Stimulated activated naive B cell treated with anti-CD40 and anti-IgM and Interleukin-4, amounts not matched to agents 10 μg/mL and 1 μg/mL and 100 μg/mL, for 72 hours (primary cell): ENCODE results near the gene SF3A1.

Experiments used
- ATAC-seq, 2 donors: fragments of 150-1000 bp; cut with Tn5 transposase; replicated peaks; 2 replicates each; pipeline ENCODE4 v1.10.0; 2021; ENCODE audit warnings: moderate library complexity in 1 of 2
- DNase-seq: peaks from one replicate; pipeline ENCODE4 v3.0.0; 2021
- H3K27ac Mint-ChIP-seq: one replicate; pipeline ENCODE4 v1.8.0; 2022; ENCODE audit warnings: mild to moderate bottlenecking, mixed read lengths
- H3K27me3 Mint-ChIP-seq, 2 donors: one replicate each; pipeline ENCODE4 v1.8.0; 2022; ENCODE audit warnings: mixed read lengths in 2 of 2
- H3K36me3 Mint-ChIP-seq, 2 donors: one replicate each; pipeline ENCODE4 v1.8.0; 2022; ENCODE audit warnings: mixed read lengths in 2 of 2, mild to moderate bottlenecking in 1 of 2
- H3K4me1 Mint-ChIP-seq, 2 donors: one replicate each; pipeline ENCODE4 v1.8.0; 2022; ENCODE audit warnings: mixed read lengths in 2 of 2, mild to moderate bottlenecking in 1 of 2
- H3K4me3 Mint-ChIP-seq, 2 donors: one replicate each; pipeline ENCODE4 v1.8.0; 2022; ENCODE audit warnings: mild to moderate bottlenecking in 2 of 2, mixed read lengths in 2 of 2, moderate library complexity in 1 of 2
- H3K9me3 Mint-ChIP-seq, 2 donors: one replicate each; pipeline ENCODE4 v1.8.0; 2022; ENCODE audit warnings: mixed read lengths in 2 of 2, mild to moderate bottlenecking in 1 of 2

Gene SF3A1

DNA sequence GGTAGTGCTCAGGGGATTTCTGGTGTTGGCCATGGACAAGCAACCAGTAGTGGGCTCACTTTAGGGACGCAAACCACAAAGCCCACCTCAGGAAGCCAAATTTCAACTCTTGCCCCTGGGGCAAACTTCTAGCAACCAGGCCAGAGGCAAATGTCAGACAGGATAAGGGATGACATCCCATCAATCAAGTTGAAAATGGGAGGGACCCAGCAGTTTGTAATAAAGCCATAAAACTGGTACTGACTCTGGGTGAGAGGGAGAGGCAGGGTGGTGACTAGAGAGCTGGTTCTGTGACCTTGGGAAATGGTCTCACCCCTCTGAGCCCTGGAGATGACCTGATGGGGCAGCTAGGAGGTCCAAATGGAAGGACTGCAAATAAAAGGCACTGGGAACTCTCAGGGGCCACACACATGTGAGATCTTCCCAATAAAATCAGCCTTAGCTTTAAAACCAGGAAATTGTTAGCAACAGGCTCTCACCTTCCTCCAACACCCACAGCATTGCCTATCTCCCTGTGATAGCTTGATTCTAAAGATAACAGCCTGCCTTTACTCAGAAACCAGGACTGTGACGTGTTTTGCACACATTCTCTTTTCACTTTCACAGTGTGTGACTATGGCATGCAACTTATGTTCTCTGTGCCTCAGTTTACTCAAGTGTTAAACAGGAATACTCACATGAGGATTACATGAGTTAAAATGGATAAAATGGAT lies 23.5 kb downstream of the SF3A1 start:
- peaks cover 21 to 39% of the 10 kb centered on the region in 2 donors for H3K4me1 Mint-ChIP-seq
- no peaks in the 10 kb centered on the region for H3K9me3 Mint-ChIP-seq
- H3K36me3 Mint-ChIP-seq, result peaks cover 51 to 63% of the 10 kb centered on the region in 2 donors
- H3K27me3 Mint-ChIP-seq, result no peaks in the 10 kb centered on the region
- ATAC-seq (no peak), DNase-seq (no peak)
- H3K27ac Mint-ChIP-seq, result peak overlapping the region; percentile 14
- no peak overlapping the region for H3K4me3 Mint-ChIP-seq

GRCh38 chr22:30332551-30332950 lies 24.1 kb downstream of the SF3A1 start:
- Mint-ChIP-seq H3K4me1 (peaks cover 25 to 41% of the 10 kb centered on the region in 2 donors), H3K27ac (no peak overlapping the region)

DNA sequence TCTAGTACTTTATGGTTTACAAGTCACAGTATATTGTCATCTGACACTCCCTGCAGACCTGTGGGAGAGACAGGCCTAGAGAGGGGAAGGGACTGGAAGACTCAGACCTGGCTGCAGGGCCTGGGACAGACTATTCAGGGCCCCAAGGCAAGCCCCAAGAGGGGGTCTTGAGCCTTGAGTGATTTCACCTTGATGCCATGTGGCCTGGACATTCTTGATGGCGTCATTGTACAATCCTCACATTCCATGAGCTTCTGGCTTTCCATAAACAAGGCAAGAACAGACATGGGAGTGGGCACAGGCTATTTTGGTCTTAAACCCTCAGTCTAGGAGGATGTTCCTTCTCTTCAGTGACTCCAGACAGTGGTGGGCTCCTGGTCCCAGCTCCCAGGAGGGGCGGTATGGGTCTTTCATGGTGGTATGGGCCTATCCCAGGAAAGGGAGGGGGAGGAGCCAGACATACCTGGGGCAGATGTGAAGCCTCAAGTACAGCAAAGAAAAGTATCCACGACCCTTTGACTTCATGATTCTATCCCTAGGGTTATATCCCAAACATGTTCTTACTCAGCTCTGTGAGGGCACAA lies 28.1 kb downstream of the SF3A1 start:
- Mint-ChIP-seq H3K4me1 (peaks cover 29 to 44% of the 10 kb centered on the region in 2 donors), H3K9me3 (no peaks in the 10 kb centered on the region), H3K27me3 (no peaks in the 10 kb centered on the region), H3K36me3 (peaks cover 19 to 29% of the 10 kb centered on the region in 2 donors), H3K4me3 (no peak overlapping the region), H3K27ac (peak overlapping the region; percentile 57)
- no peak for ATAC-seq
- DNase-seq, result no peak

More at GRCh38 chr22:30332551-30332950, 24.1 kb downstream of the SF3A1 start:
- ATAC-seq (no peak), DNase-seq (no peak)
- H3K4me3 Mint-ChIP-seq, result no peak overlapping the region
- H3K36me3 Mint-ChIP-seq, result peaks cover 45 to 57% of the 10 kb centered on the region in 2 donors
- no peaks in the 10 kb centered on the region for H3K9me3 Mint-ChIP-seq
- H3K27me3 Mint-ChIP-seq, result no peaks in the 10 kb centered on the region

GRCh38 chr22:30327864-30328345 lies 28.8 kb downstream of the SF3A1 start:
- Mint-ChIP-seq H3K27me3 (no peaks in the 10 kb centered on the region), H3K36me3 (peaks cover 19 to 29% of the 10 kb centered on the region in 2 donors), H3K9me3 (no peaks in the 10 kb centered on the region), H3K4me3 (peak overlapping the region; percentile 89 to 92), H3K27ac (peak overlapping the region; percentile 94), H3K4me1 (peaks cover 35 to 51% of the 10 kb centered on the region in 2 donors)
- no peak for DNase-seq
- ATAC-seq, result no peak

- Mint-ChIP-seq H3K9me3 (no peaks in the 10 kb centered on the region), H3K36me3 (peaks cover 19 to 28% of the 10 kb centered on the region in 2 donors), H3K27me3 (no peaks in the 10 kb centered on the region), H3K27ac (peak within 1 kb of the TSS; percentile 94), H3K4me3 (peak within 1 kb of the TSS; percentile 91 to 92), H3K4me1 (peaks cover 35 to 57% of the 10 kb centered on the region in 2 donors)
- DNase-seq (peak; percentile 88), ATAC-seq (peak; percentile 92 to 93)
These were observed 29.9 kb downstream of the SF3A1 start, which contains the start of gene TBC1D10A for GRCh38 chr22:30326706-30327362. TBC1D10A (minus strand) TSS chr22:30326941; CDS start chr22:30326881, 60 bp downstream.

- Mint-ChIP-seq H3K4me3 (peak overlapping the region; percentile 91 to 92), H3K27me3 (no peaks in the 10 kb centered on the region), H3K4me1 (peaks cover 39 to 62% of the 10 kb centered on the region in 2 donors), H3K27ac (peak overlapping the region; percentile 89), H3K9me3 (no peaks in the 10 kb centered on the region), H3K36me3 (peaks cover 19 to 27% of the 10 kb centered on the region in 2 donors)
- DNase-seq, result no peak
- peak; percentile 39 to 40 for ATAC-seq
These were observed 30.4 kb downstream of the SF3A1 start for GRCh38 chr22:30326255-30326705.

- H3K4me3 Mint-ChIP-seq, result peak overlapping the region; percentile 91 to 92
- H3K36me3 Mint-ChIP-seq, result peaks cover 18 to 30% of the 10 kb centered on the region in 2 donors
- peak overlapping the region; percentile 89 for H3K27ac Mint-ChIP-seq
- DNase-seq (no peak), ATAC-seq (no peak)
- H3K9me3 Mint-ChIP-seq, result no peaks in the 10 kb centered on the region
- H3K27me3 Mint-ChIP-seq, result no peaks in the 10 kb centered on the region
- peaks cover 41 to 67% of the 10 kb centered on the region in 2 donors for H3K4me1 Mint-ChIP-seq
These were observed 30.9 kb downstream of the SF3A1 start for GRCh38 chr22:30325724-30326254.

GRCh38 chr22:30325065-30325720 lies 31.5 kb downstream of the SF3A1 start:
- DNase-seq, result no peak
- Mint-ChIP-seq H3K4me1 (peaks cover 45 to 73% of the 10 kb centered on the region in 2 donors), H3K9me3 (no peaks in the 10 kb centered on the region), H3K27ac (peak overlapping the region; percentile 59), H3K27me3 (no peaks in the 10 kb centered on the region), H3K4me3 (peak overlapping the region; percentile 91 to 92), H3K36me3 (peaks cover 16 to 30% of the 10 kb centered on the region in 2 donors)
- ATAC-seq, result no peak

- H3K4me1 Mint-ChIP-seq, result peaks cover 54 to 83% of the 10 kb centered on the region in 2 donors
- H3K36me3 Mint-ChIP-seq, result peaks cover 21 to 34% of the 10 kb centered on the region in 2 donors
- peak overlapping the region; percentile 51 to 53 for H3K4me3 Mint-ChIP-seq
- H3K27me3 Mint-ChIP-seq, result no peaks in the 10 kb centered on the region
- ATAC-seq (no peak), DNase-seq (no peak)
- H3K9me3 Mint-ChIP-seq, result no peaks in the 10 kb centered on the region
- no peak overlapping the region for H3K27ac Mint-ChIP-seq
These were observed 32.5 kb downstream of the SF3A1 start for GRCh38 chr22:30324014-30324730.

- H3K36me3 Mint-ChIP-seq, result peaks cover 28 to 43% of the 10 kb centered on the region in 2 donors
- DNase-seq, result no peak
- H3K4me3 Mint-ChIP-seq, result no peak overlapping the region
- no peaks in the 10 kb centered on the region for H3K27me3 Mint-ChIP-seq
- H3K27ac Mint-ChIP-seq, result no peak overlapping the region
- ATAC-seq, result no peak
- peaks cover 63 to 86% of the 10 kb centered on the region in 2 donors for H3K4me1 Mint-ChIP-seq
- no peaks in the 10 kb centered on the region for H3K9me3 Mint-ChIP-seq
These were observed 33.4 kb downstream of the SF3A1 start for GRCh38 chr22:30323246-30323645.

GRCh38 chr22:30321461-30321860 lies 35.2 kb downstream of the SF3A1 start:
- Mint-ChIP-seq H3K36me3 (peaks cover 31 to 51% of the 10 kb centered on the region in 2 donors), H3K4me1 (peaks cover 65 to 87% of the 10 kb centered on the region in 2 donors)

DNA sequence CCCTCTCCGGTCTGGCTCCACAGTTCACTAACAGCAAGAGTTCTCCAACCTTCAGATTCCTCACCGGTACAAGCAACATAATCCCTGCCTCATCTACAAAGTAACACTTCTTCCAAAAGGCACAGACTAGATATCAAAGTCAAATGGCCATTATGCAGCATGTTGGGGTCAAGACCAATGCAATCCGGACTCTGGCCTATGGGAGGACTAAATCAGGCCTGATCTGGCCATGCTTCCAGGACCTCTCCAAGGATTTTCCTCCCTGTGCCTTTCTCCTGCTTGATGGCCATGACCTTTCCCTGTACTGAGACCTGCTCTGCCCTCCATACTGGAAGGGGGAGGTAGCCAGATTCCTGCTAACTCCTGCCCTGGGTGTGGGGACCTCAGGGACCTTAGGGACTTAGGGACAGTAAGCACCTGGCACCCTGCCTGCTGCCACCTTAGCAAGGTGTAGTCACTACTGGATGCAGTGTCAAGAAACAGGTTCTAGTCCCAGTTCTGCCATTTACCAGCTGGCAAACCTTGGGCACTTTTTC lies 36.6 kb downstream of the SF3A1 start:
- ATAC-seq (no peak), DNase-seq (no peak)
- Mint-ChIP-seq H3K9me3 (no peaks in the 10 kb centered on the region), H3K4me1 (peaks cover 68 to 88% of the 10 kb centered on the region in 2 donors), H3K27ac (no peak overlapping the region), H3K27me3 (no peaks in the 10 kb centered on the region), H3K36me3 (peaks cover 33 to 57% of the 10 kb centered on the region in 2 donors), H3K4me3 (no peak overlapping the region)

More at GRCh38 chr22:30321461-30321860, 35.2 kb downstream of the SF3A1 start:
- no peak for DNase-seq
- no peak overlapping the region for H3K27ac Mint-ChIP-seq
- no peak overlapping the region for H3K4me3 Mint-ChIP-seq
- no peaks in the 10 kb centered on the region for H3K27me3 Mint-ChIP-seq
- H3K9me3 Mint-ChIP-seq, result no peaks in the 10 kb centered on the region
- ATAC-seq, result no peak
